Upper lobe of right lung (tissue), 1 donor: Measurements from ENCODE around the gene TNFAIP8L1. TPM values are rescaled to one million over a fixed set of nuclear protein-coding genes. Genes with fewer than 3 reads are reported as not detected.
A peak's percentile ranks its signal among the peaks of the same experiment; 100 is the strongest.

Experiments
- ATAC-seq: fragments of 200-7000 bp; cut with Tn5 transposase; one replicate; pipeline ENCODE4 v1.9.1; 2020; ENCODE audit warnings: mild to moderate bottlenecking, moderate library complexity
- DNase-seq: peaks from one replicate; pipeline ENCODE4 v3.0.0-alpha.2; 2020
- H3K27ac ChIP-seq: fragments of 200-600 bp; one replicate; pipeline ENCODE4 v1.8.0; 2022
- H3K27me3 ChIP-seq: fragments of 200-600 bp; one replicate; pipeline ENCODE4 v1.8.0; 2022; ENCODE audit warnings: mild to moderate bottlenecking
- H3K36me3 ChIP-seq: fragments of 200-600 bp; one replicate; pipeline ENCODE4 v1.8.0; 2022
- H3K4me1 ChIP-seq: fragments of 200-600 bp; one replicate; pipeline ENCODE4 v1.8.0; 2022
- H3K4me3 ChIP-seq: fragments of 200-600 bp; one replicate; pipeline ENCODE4 v1.8.0; 2022; ENCODE audit warnings: mild to moderate bottlenecking
- H3K9me3 ChIP-seq: fragments of 200-600 bp; one replicate; pipeline ENCODE4 v1.8.0; 2022
- CTCF ChIP-seq: fragments of 200-600 bp; IDR thresholded peaks from one replicate; pipeline ENCODE4 v1.8.0; 2022; ENCODE audit warnings: antibody characterized with exemption
- intact Hi-C: fragments of 100-400 bp; cut with DNase I; formaldehyde crosslinking; loops from one replicate; pipeline ENCODE4 v1.11.0; 2022
- total RNA-seq: library from RNA; stranded (reverse); fragmentation: NEBNext Ultra II Directional; extraction: Animal tissue kit (Norgen Biotek cat#: 25700); gene quantifications from one replicate; pipeline ENCODE4 v1.2.1, GENCODE V29; 2021
- donor health status: DM: no; HTN: yes; CAD: no; lungs with severe emphysema.

The TNFAIP8L1 gene
- total RNA-seq, 1 donor from 2014 or later: 11.9 TPM

- Histone ChIP-seq H3K9me3 (no peaks in the 10 kb centered on the region), H3K27me3 (peaks cover 52% of the 10 kb centered on the region), H3K36me3 (no peaks in the 10 kb centered on the region), H3K27ac (no peak overlapping the region), H3K4me1 (peaks cover 8% of the 10 kb centered on the region), H3K4me3 (no peak overlapping the region)
- no peak for TF ChIP-seq CTCF
- ATAC-seq (no peak), DNase-seq (no peak)
- intact Hi-C loops: no loop called here
These were observed 36.4 kb upstream of the TNFAIP8L1 start for GRCh38 chr19:4602915-4603314.

GRCh38 chr19:4604912-4605311 is 34.4 kb upstream of the TNFAIP8L1 start:
- ATAC-seq: no peak
- H3K27me3 ChIP-seq: peaks cover 36% of the 10 kb centered on the region
- H3K27ac ChIP-seq: no peak overlapping the region
- intact Hi-C loops: no loop called here
- no peak overlapping the region for H3K4me3 ChIP-seq
- H3K4me1 ChIP-seq: peaks cover 4% of the 10 kb centered on the region
- DNase-seq: no peak
- H3K36me3 ChIP-seq: no peaks in the 10 kb centered on the region
- TF ChIP-seq CTCF: no peak
- H3K9me3 ChIP-seq: no peaks in the 10 kb centered on the region

- Histone ChIP-seq H3K27ac (no peak overlapping the region), H3K27me3 (peaks cover 24% of the 10 kb centered on the region), H3K36me3 (no peaks in the 10 kb centered on the region), H3K4me3 (no peak overlapping the region), H3K9me3 (no peaks in the 10 kb centered on the region), H3K4me1 (peaks cover 4% of the 10 kb centered on the region)
- TF ChIP-seq CTCF: no peak
- ATAC-seq (no peak), DNase-seq (no peak)
- intact Hi-C loops: no loop called here
These were observed 33.1 kb upstream of the TNFAIP8L1 start for GRCh38 chr19:4606181-4606580.

GRCh38 chr19:4606921-4607678 is 32.2 kb upstream of the TNFAIP8L1 start:
- no peaks in the 10 kb centered on the region for H3K36me3 ChIP-seq
- no peak overlapping the region for H3K4me3 ChIP-seq
- ATAC-seq (peak; percentile 15), DNase-seq (no peak)
- no peaks in the 10 kb centered on the region for H3K9me3 ChIP-seq
- peaks cover 20% of the 10 kb centered on the region for H3K27me3 ChIP-seq
- no peak overlapping the region for H3K27ac ChIP-seq
- peaks cover 4% of the 10 kb centered on the region for H3K4me1 ChIP-seq
- intact Hi-C loops: no loop called here
- no peak for TF ChIP-seq CTCF

- no peak overlapping the region for H3K27ac ChIP-seq
- intact Hi-C loops: no loop called here
- ATAC-seq (peak; percentile 76), DNase-seq (no peak)
- TF ChIP-seq CTCF: no peak
- no peaks in the 10 kb centered on the region for H3K36me3 ChIP-seq
- no peak overlapping the region for H3K4me3 ChIP-seq
- no peaks in the 10 kb centered on the region for H3K9me3 ChIP-seq
- peaks cover 4% of the 10 kb centered on the region for H3K4me1 ChIP-seq
- peaks cover 20% of the 10 kb centered on the region for H3K27me3 ChIP-seq
These were observed 29.3 kb upstream of the TNFAIP8L1 start for GRCh38 chr19:4609878-4610511.
